Pons (tissue), 1 donor: ENCODE results near the gene APBB2.
"Not testable (repeated sequence)": the region's sequence is repeated elsewhere in the genome, so short reads cannot be mapped to it uniquely, and the experiment has no call there.

ENCODE experiments used
- DNase-seq: peaks from one replicate; pipeline ENCODE4 v3.0.0-alpha.2; 2016; ENCODE audit warnings: low spot score

The APBB2 gene

GRCh38 chr4:41014158-41014557 lies 200.2 kb downstream of the APBB2 start:
- no peak for DNase-seq

GRCh38 chr4:41013746-41014145 lies 200.6 kb downstream of the APBB2 start:
- DNase-seq: no peak

- DNase-seq: no peak
These were observed 201.4 kb downstream of the APBB2 start for GRCh38 chr4:41012911-41013310.

GRCh38 chr4:41012293-41012692 lies 202.0 kb downstream of the APBB2 start:
- no peak for DNase-seq

GRCh38 chr4:41009411-41009810 lies 204.9 kb downstream of the APBB2 start:
- DNase-seq: no peak

GRCh38 chr4:41006141-41006540 lies 208.2 kb downstream of the APBB2 start:
- DNase-seq: no peak

GRCh38 chr4:41002309-41002708 lies 212.0 kb downstream of the APBB2 start:
- DNase-seq: no peak

GRCh38 chr4:41000356-41000755 lies 214.0 kb downstream of the APBB2 start:
- no peak for DNase-seq

- DNase-seq: no peak
These were observed 215.5 kb downstream of the APBB2 start for GRCh38 chr4:40998675-40999358.

GRCh38 chr4:40995850-40996249 lies 218.5 kb downstream of the APBB2 start:
- no peak for DNase-seq

- DNase-seq: not testable (repeated sequence)
These were observed 220.0 kb downstream of the APBB2 start for GRCh38 chr4:40994321-40994720.

- not testable (repeated sequence) for DNase-seq
These were observed 221.0 kb downstream of the APBB2 start for GRCh38 chr4:40993296-40993693.

- DNase-seq: no peak
These were observed 221.7 kb downstream of the APBB2 start for GRCh38 chr4:40992472-40993295.

- DNase-seq: no peak
These were observed 222.4 kb downstream of the APBB2 start for GRCh38 chr4:40991908-40992307.

GRCh38 chr4:40990899-40991265 lies 223.5 kb downstream of the APBB2 start:
- DNase-seq: no peak

- DNase-seq: no peak
These were observed 224.0 kb downstream of the APBB2 start for GRCh38 chr4:40990236-40990898.

GRCh38 chr4:40987151-40987550 lies 227.2 kb downstream of the APBB2 start:
- DNase-seq: no peak

GRCh38 chr4:40986375-40986774 lies 228.0 kb downstream of the APBB2 start:
- peak; percentile 98 for DNase-seq

- peak; percentile 65 for DNase-seq
These were observed 230.3 kb downstream of the APBB2 start for GRCh38 chr4:40984051-40984450.

GRCh38 chr4:40980318-40980883 lies 233.9 kb downstream of the APBB2 start:
- DNase-seq: peak; percentile 72

- no peak for DNase-seq
These were observed 235.8 kb downstream of the APBB2 start for GRCh38 chr4:40978548-40978947.

GRCh38 chr4:40976343-40976742 lies 238.0 kb downstream of the APBB2 start:
- peak; percentile 66 for DNase-seq

GRCh38 chr4:40972722-40973121 lies 241.6 kb downstream of the APBB2 start:
- DNase-seq: no peak
